Right ventricle myocardium superior (tissue), 1 donor: ENCODE data around the gene TGFBR2. TPM values are rescaled to one million over a fixed set of nuclear protein-coding genes. Genes with fewer than 3 reads are reported as not detected.
A peak's percentile ranks its signal among the peaks of the same experiment; 100 is the strongest.
"Not testable (repeated sequence)": the region's sequence is repeated elsewhere in the genome, so short reads cannot be mapped to it uniquely, and the experiment has no call there.

Source experiments
- ATAC-seq: fragments of 200-7000 bp; cut with Tn5 transposase; one replicate; pipeline ENCODE4 v1.9.1; 2020; ENCODE audit warnings: mild to moderate bottlenecking; ENCODE audit not compliant: poor library complexity
- DNase-seq: peaks from one replicate; pipeline ENCODE4 v3.0.0-alpha.2; 2020
- intact Hi-C: fragments of 100-400 bp; cut with DNase I; formaldehyde crosslinking; loops from one replicate; pipeline ENCODE4 v1.11.2; 2022
- total RNA-seq: library from RNA; stranded (reverse); fragmentation: NEBNext Ultra II Directional; extraction: Animal tissue kit (Norgen Biotek cat#: 25700); gene quantifications from one replicate; pipeline ENCODE4 v1.2.1, GENCODE V29; 2021
- donor health status: DM: no; HTN: yes; CAD: no; lungs with severe emphysema.

TGFBR2 gene
- total RNA-seq, 1 donor from 2014 or later: 168 TPM

DNA sequence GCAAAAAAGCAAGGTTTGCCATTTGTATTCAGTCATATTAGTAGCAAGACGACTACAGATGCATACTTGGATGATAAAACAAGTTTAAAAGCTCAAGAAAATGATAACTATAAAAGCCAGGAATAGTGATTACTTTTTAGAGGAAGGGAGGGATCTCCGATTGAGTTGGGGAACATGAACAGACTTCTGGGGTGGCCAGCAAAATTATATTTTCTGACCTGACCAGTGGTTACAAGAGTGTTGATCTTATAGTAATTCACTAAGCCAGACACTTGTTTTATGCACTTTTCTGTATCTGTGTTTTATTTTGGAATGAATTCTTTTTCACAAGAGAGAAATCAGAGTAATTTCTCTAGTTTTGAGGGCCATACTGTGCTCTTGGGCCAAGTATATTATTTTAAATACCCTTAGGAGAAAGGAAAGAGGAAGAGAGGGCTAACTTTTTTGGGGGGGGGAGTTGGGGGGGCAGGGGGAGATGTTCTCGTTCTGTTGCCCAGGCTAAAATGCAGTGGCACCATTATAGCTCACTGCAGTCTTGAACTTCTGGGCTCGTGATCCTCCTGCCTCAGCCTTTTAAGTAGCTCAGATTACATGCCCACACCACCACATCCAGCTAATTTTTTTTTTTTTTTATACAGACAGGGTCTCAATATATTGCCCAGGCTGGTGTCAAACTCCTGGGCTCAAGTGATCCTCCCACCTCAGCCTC lies 57.3 kb downstream of the TGFBR2 start:
- DNase-seq (no peak), ATAC-seq (no peak)
- intact Hi-C loops: no loop called here

GRCh38 chr3:30664459-30664858 lies 58.1 kb downstream of the TGFBR2 start:
- DNase-seq: no peak
- ATAC-seq: no peak
- intact Hi-C loops: no loop called here

GRCh38 chr3:30664884-30665283 lies 58.5 kb downstream of the TGFBR2 start:
- ATAC-seq (no peak), DNase-seq (no peak)
- intact Hi-C loops: no loop called here

- DNase-seq: no peak
- intact Hi-C loops: no loop called here
- ATAC-seq: no peak
These were observed 59.1 kb downstream of the TGFBR2 start for GRCh38 chr3:30665539-30665938.

DNA sequence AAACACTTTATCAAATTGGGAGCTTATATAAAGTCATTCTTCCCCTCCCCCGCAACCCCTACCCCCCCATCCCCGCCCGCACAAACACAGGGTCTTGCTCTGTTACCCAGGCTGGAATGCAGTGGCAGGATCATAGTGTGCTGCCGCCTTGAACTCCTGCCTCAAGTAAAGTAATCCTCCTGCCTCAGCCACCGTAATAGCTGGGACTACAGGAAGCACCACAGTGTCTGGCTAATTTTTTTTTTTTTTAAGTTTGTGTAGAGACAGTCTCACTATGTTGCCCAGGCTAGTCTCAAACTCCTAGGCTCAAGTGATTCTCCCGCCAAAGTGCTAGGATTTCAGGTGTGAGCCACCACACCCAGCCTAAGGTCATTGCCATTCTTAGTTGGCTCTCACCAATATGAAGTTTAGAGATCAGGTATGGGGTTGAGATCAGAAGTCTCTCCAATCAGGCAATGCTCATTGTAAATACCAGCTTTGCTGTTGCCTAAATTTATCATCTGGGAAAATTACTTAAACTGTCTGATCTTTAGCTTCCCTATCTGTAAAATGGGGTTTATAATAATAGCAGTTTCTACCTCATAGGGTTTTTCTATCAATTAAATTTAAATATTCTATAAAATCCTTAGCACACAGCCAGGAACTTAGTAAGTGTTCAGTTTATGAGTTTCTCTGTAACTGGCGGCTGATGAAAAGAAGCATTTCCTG lies 60.3 kb downstream of the TGFBR2 start:
- intact Hi-C loops: no loop called here

DNA sequence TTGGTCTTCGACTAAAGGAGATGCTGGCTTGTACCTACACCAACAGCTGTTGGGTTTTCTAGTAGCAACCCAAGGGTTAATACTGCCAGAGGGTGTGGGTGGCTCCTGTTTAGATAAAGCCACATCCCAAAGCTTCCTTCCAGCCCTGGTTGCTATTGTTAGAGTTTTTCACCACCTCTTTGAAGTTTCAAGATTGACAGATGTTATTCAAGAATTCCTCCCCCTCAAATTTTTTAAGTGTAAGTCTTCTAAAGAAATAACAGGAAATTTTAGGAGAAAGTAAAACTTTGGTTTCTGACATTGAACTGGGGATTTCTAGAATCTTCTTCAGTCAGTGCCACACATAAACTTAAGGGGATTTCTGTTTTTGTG lies 60.9 kb downstream of the TGFBR2 start:
- ATAC-seq: peak; percentile 47
- DNase-seq: no peak
- intact Hi-C loops: no loop called here

More for the DNA sequence above, 60.3 kb downstream of the TGFBR2 start:
- ATAC-seq (no peak), DNase-seq (no peak)

- intact Hi-C loops: no loop called here
- peak; percentile 58 for ATAC-seq
- DNase-seq: no peak
These were observed 61.7 kb downstream of the TGFBR2 start for GRCh38 chr3:30668051-30668609.

DNA sequence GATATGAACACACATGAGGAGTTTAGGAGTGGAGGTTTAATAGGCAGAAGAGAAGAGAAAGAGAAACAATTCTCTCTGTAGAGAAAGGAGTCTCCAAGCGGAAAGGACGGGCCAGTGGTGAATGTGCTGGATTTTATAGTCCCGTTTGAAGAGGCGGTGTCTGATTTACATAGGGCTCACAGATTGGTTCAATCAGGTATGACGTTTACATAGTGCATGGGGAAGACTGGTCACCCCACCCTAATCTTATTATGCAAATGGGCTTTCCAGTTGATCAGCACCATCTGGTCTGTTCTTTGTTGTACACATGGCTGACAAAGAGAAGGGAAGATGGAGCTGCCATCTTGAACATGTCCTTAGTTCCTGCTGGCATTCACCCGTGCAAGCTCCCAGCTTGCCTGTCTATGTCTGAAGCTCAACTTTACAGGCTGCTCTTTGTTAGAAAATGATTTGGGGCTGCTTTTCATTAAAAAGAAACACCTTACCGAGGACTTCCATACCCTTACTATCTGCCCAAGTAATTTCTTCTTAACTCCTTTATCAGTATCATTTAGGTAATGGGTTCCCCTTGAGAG lies 63.0 kb downstream of the TGFBR2 start:
- ATAC-seq, intact Hi-C loops: not testable (repeated sequence)

GRCh38 chr3:30670292-30670691 lies 63.9 kb downstream of the TGFBR2 start:
- ATAC-seq (no peak), DNase-seq (no peak)
- intact Hi-C loops: no loop called here

More for the DNA sequence above, 63.0 kb downstream of the TGFBR2 start:
- not testable (repeated sequence) for DNase-seq

- DNase-seq: no peak
- intact Hi-C loops: no loop called here
- no peak for ATAC-seq
These were observed 65.3 kb downstream of the TGFBR2 start for GRCh38 chr3:30671527-30672286.

DNA sequence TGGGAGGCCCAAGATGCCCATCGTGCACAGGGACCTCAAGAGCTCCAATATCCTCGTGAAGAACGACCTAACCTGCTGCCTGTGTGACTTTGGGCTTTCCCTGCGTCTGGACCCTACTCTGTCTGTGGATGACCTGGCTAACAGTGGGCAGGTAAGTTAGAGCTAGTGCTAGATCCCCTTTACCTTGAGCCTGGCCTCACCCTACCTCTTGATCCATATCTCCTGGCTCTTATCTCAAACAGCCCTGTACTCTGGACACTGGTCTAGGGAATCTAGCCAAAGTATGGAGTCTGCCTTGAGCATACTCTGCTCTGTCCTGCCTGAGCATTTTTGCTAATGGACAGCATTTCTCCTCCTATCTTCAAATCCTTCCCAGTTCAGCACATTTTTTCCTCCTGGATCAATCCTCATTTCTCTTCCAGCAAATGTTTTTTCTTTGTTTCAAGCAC lies 65.9 kb downstream of the TGFBR2 start:
- no peak for ATAC-seq
- DNase-seq: no peak
- intact Hi-C loops: no loop called here

- intact Hi-C loops: no loop called here
- ATAC-seq: peak; percentile 65
- DNase-seq: peak; percentile 61
These were observed 66.6 kb downstream of the TGFBR2 start for GRCh38 chr3:30672959-30673358.

DNA sequence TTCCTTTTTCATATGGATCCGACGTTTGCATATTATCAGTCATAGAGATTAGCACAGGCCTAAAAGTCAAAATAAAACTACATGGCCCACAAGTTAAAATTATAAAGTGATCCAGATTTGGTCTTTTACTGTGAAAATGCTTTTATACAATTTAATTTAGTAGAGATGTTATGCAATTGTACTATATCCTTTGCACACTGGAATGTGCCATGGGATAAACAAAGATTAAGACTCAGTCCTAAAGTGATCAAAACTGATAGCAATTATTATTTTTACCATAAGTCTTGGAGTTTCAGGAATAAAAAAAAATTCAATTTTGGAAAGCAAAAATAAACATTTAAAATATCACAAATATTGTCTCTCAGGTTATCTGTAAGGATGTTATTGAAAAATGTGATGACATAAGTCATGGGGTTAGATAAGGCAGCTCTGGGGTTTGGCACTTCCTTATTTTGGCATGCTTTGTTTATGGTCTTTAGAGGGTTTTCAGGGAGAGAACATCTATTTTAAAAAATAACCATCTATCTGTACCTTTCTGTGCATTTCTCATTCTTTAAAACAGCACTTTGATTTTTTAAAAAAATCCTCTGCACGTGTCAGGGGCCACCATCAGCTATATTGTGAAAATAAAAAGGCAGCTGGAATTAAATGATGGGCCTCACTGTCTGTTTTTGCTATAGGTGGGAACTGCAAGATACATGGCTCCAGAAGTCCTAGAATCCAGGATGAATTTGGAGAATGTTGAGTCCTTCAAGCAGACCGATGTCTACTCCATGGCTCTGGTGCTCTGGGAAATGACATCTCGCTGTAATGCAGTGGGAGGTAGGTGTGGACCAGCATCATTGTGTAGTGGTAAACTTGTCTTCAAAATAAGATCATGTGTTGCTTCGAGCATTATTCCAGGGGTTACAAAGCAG lies 67.3 kb downstream of the TGFBR2 start:
- intact Hi-C loops: no loop called here
- no peak for DNase-seq
- ATAC-seq: peak; percentile 42

- intact Hi-C loops: no loop called here
These were observed 68.6 kb downstream of the TGFBR2 start for GRCh38 chr3:30675006-30675405.

GRCh38 chr3:30675774-30676173 lies 69.4 kb downstream of the TGFBR2 start:
- ATAC-seq (no peak), DNase-seq (no peak)
- intact Hi-C loops: no loop called here

More at GRCh38 chr3:30675006-30675405, 68.6 kb downstream of the TGFBR2 start:
- no peak for ATAC-seq
- no peak for DNase-seq

DNA sequence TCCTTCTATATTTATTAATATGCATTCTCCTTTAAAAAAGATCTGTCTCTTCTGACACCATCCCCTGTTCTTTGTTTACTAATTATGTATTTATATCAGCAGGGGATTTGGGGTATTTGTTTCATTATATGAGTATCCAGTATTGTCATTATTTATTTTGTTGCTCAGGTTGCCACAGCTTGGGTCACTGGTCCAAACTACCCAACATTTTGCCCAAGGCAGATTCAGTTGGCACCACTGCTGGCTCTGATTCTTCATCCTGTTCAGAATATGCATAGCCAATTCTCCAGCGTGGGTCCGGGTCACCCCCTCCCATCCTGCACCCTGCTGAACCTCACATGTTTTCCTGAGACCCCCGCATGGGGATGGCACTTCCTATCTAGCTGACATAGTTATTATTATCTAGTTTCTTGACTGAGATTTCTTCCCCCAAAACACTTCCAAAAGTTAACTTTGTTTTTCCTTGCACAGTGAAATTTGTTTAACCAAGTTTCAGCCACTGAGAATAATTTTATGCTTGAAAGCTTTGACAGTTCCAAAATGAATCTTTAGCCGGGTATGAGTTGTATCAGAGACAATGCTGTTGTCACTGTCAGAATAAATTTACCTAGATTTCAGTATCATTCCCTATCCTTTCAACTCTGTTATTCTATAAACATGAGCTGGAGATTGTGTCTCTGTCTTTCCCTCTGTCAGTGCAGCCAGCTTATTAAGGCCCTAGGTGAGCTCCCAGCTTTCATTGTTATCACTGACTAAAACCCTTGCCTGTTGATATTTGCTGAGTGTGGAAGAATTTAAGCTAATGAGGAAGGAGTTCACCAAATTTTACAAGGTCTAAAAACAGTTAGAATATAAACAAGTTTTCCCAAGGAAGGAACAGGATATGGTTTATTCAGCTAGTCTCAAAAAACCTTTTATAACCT lies 70.3 kb downstream of the TGFBR2 start:
- ATAC-seq (no peak), DNase-seq (no peak)
- intact Hi-C loops: no loop called here

- ATAC-seq: no peak
These were observed 70.9 kb downstream of the TGFBR2 start for GRCh38 chr3:30677347-30677685.

More at GRCh38 chr3:30677347-30677685, 70.9 kb downstream of the TGFBR2 start:
- intact Hi-C loops: no loop called here
- DNase-seq: no peak
